Neural cell (in vitro differentiated cells): Measurements from ENCODE around the gene BNC1. TPM values are rescaled to one million over a fixed set of nuclear protein-coding genes. Genes with fewer than 3 reads are reported as not detected.
"Not testable (repeated sequence)": the region's sequence is repeated elsewhere in the genome, so short reads cannot be mapped to it uniquely, and the experiment has no call there.

Source experiments
- H2AFZ ChIP-seq: fragments of 200-600, 300-800 bp; sonication (generic), shearing (Covaris generic); 2 replicates; pipeline ENCODE4 v1.6.0; 2014; ENCODE audit warnings: low read depth, mild to moderate bottlenecking, antibody characterized with exemption, low read length, moderate library complexity
- H3F3A ChIP-seq: fragments of 200-600 bp; shearing (Covaris generic); 2 replicates; pipeline ENCODE4 v1.6.1; 2016; ENCODE audit warnings: mild to moderate bottlenecking, moderate library complexity, mixed read lengths, antibody characterized with exemption, low read length; ENCODE audit not compliant: insufficient read depth, poor library complexity, severe bottlenecking
- H3K27ac ChIP-seq: fragments of 200-600, 300-800 bp; sonication (generic), shearing (Covaris generic); 2 replicates; pipeline ENCODE4 v1.5.1; 2014; ENCODE audit warnings: mild to moderate bottlenecking, low read length, moderate library complexity
- H3K27me3 ChIP-seq: fragments of 300-800, 200-600 bp; sonication (generic), shearing (Covaris generic); 2 replicates; pipeline ENCODE4 v1.6.0; 2014; ENCODE audit warnings: mild to moderate bottlenecking, low read depth, low read length, moderate library complexity; ENCODE audit not compliant: insufficient read depth
- H3K36me3 ChIP-seq: fragments of 300-800, 200-600 bp; sonication (generic), shearing (Covaris generic); 2 replicates; pipeline ENCODE4 v1.5.1; 2014; ENCODE audit warnings: mild to moderate bottlenecking, antibody characterized with exemption, low read length, moderate library complexity; ENCODE audit not compliant: insufficient read depth
- H3K4me2 ChIP-seq: fragments of 300-800, 200-600 bp; sonication (generic), shearing (Covaris generic); 2 replicates; pipeline ENCODE4 v1.6.0; 2014; ENCODE audit warnings: mild to moderate bottlenecking, low read length
- H3K4me3 ChIP-seq: fragments of 300-800, 200-600 bp; sonication (generic), shearing (Covaris generic); 2 replicates; pipeline ENCODE4 v1.5.1; 2014; ENCODE audit warnings: mild to moderate bottlenecking, low read length, moderate library complexity
- H3K79me2 ChIP-seq: fragments of 200-600 bp; shearing (Covaris generic); replicated peaks from 2 replicates; pipeline ENCODE4 v1.6.0; 2014; ENCODE audit warnings: mild to moderate bottlenecking, low read length, moderate library complexity; ENCODE audit not compliant: insufficient read depth
- H3K9ac ChIP-seq: fragments of 300-800, 200-600 bp; sonication (generic), shearing (Covaris generic); 2 replicates; pipeline ENCODE4 v1.6.1; 2016; ENCODE audit warnings: mild to moderate bottlenecking, low read length, mixed read lengths
- H3K9me2 ChIP-seq: fragments of 200-600 bp; shearing (Covaris generic); 2 replicates; pipeline ENCODE4 v1.6.1; 2016; ENCODE audit warnings: mild to moderate bottlenecking, low read length, mixed read lengths; ENCODE audit not compliant: insufficient read depth
- H3K9me3 ChIP-seq: fragments of 200-600, 300-800 bp; sonication (generic), shearing (Covaris generic); 2 replicates; pipeline ENCODE4 v1.6.1; 2016; ENCODE audit warnings: mild to moderate bottlenecking, mixed run types, low read length, moderate library complexity, mixed read lengths
- H4K20me1 ChIP-seq: fragments of 200-600 bp; shearing (Covaris generic); 2 replicates; pipeline ENCODE4 v1.6.1; 2016; ENCODE audit warnings: mild to moderate bottlenecking, mixed run types; ENCODE audit not compliant: insufficient read depth
- CTCF ChIP-seq: fragments of 450-650 bp; IDR thresholded peaks from 2 replicates; pipeline ENCODE4 v1.5.1; 2014; ENCODE audit warnings: antibody characterized with exemption, mild to moderate bottlenecking, moderate library complexity; ENCODE audit not compliant: poor library complexity, severe bottlenecking
- EP300 ChIP-seq: fragments of 450-650 bp; conservative IDR thresholded peaks from 2 replicates; pipeline ENCODE4 v1.6.1; 2014; ENCODE audit warnings: antibody characterized with exemption, mild to moderate bottlenecking, moderate library complexity; ENCODE audit not compliant: poor library complexity, severe bottlenecking
- EZH2 ChIP-seq: fragments of 200-600, 300-800 bp; shearing (Covaris generic), sonication (generic); IDR thresholded peaks from 2 replicates; pipeline ENCODE4 v1.6.1; 2014; ENCODE audit warnings: antibody characterized with exemption, low read length, borderline replicate concordance, mild to moderate bottlenecking; ENCODE audit not compliant: insufficient read depth, poor library complexity, severe bottlenecking
- MXI1 ChIP-seq: fragments of 450-650 bp; conservative IDR thresholded peaks from 2 replicates; pipeline ENCODE4 v1.6.1; 2014; ENCODE audit warnings: antibody characterized with exemption, mild to moderate bottlenecking; ENCODE audit not compliant: poor library complexity, severe bottlenecking
- POLR2AphosphoS5 ChIP-seq: IDR thresholded peaks from 2 replicates; pipeline ENCODE4 v1.6.1; 2012
- RAD21 ChIP-seq: fragments of 450-650 bp; conservative IDR thresholded peaks from 2 replicates; pipeline ENCODE4 v1.6.1; 2014; ENCODE audit warnings: antibody characterized with exemption, mild to moderate bottlenecking, moderate library complexity
- SMC3 ChIP-seq: fragments of 450-650 bp; conservative IDR thresholded peaks from 2 replicates; pipeline ENCODE4 v1.6.1; 2014; ENCODE audit warnings: antibody characterized with exemption, mild to moderate bottlenecking, moderate library complexity; ENCODE audit not compliant: poor library complexity
- TAF1 ChIP-seq: IDR thresholded peaks from 2 replicates; pipeline ENCODE4 v1.6.1; 2012; ENCODE audit warnings: low read depth
- polyA plus RNA-seq: library from polyadenylated mRNA; depleted of rRNA; stranded (reverse); fragments of >200 nt; gene quantifications from 2 replicates; pipeline ENCODE4 v1.2.3, GENCODE V29; 2014
- TF ChIP-seq, protein P1 (sequence below): IDR thresholded peaks from 2 replicates; pipeline ENCODE4 v1.6.1; 2012; ENCODE audit warnings: borderline replicate concordance

The BNC1 gene
- polyA plus RNA-seq, 1 donor from 2014 or later = not detected

- TF ChIP-seq EP300 = no peak
- no peak for TF ChIP-seq EZH2
- no peak for TF ChIP-seq SMC3
Measured at GRCh38 chr15:83243634-83244033, 40.8 kb downstream of the BNC1 start (continued).

DNA sequence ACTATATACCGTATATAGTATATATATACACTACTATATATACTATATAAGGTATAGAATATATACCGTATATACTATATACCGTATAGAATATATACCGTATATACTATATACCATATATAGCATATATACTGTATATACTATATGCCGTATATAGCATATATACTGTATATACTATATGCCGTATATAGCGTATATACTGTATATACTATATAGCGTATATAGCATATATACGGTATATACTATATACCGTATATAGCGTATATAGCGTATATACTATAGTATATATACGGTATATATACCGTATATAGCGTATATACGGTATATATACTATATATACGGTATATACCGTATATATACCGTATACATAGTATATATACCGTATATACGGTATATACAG lies 54.2 kb downstream of the BNC1 start:
- no peaks in the 10 kb centered on the region for H3F3A ChIP-seq
- H3K36me3 ChIP-seq = no peaks in the 10 kb centered on the region
- no peaks in the 10 kb centered on the region for H4K20me1 ChIP-seq
- no peaks in the 10 kb centered on the region for H3K79me2 ChIP-seq
- TF ChIP-seq SMC3 = no peak
- no peak for TF ChIP-seq TAF1
- TF ChIP-seq RAD21 = no peak
- TF ChIP-seq EZH2 = no peak
- no peak overlapping the region for H3K27ac ChIP-seq
- no peak overlapping the region for H3K4me2 ChIP-seq
- H3K9me2 ChIP-seq = no peaks in the 10 kb centered on the region
- no peak overlapping the region for H3K4me3 ChIP-seq
- peaks cover 3% of the 10 kb centered on the region for H3K9me3 ChIP-seq
- H2AFZ ChIP-seq = no peak overlapping the region
- H3K9ac ChIP-seq = no peak overlapping the region
- no peaks in the 10 kb centered on the region for H3K27me3 ChIP-seq

GRCh38 chr15:83225449-83225848 lies 59.0 kb downstream of the BNC1 start:
- H3K9me3 ChIP-seq = no peaks in the 10 kb centered on the region
- H3K9ac ChIP-seq = no peak overlapping the region
- H3K27me3 ChIP-seq = no peaks in the 10 kb centered on the region
- H3K4me3 ChIP-seq = no peak overlapping the region
- no peak overlapping the region for H2AFZ ChIP-seq
- TF ChIP-seq EZH2 (no peak), POLR2AphosphoS5 (no peak), MXI1 (no peak), TAF1 (no peak), SMC3 (no peak), RAD21 (no peak), CTCF (no peak), EP300 (no peak)
- TF ChIP-seq, protein P1, sequence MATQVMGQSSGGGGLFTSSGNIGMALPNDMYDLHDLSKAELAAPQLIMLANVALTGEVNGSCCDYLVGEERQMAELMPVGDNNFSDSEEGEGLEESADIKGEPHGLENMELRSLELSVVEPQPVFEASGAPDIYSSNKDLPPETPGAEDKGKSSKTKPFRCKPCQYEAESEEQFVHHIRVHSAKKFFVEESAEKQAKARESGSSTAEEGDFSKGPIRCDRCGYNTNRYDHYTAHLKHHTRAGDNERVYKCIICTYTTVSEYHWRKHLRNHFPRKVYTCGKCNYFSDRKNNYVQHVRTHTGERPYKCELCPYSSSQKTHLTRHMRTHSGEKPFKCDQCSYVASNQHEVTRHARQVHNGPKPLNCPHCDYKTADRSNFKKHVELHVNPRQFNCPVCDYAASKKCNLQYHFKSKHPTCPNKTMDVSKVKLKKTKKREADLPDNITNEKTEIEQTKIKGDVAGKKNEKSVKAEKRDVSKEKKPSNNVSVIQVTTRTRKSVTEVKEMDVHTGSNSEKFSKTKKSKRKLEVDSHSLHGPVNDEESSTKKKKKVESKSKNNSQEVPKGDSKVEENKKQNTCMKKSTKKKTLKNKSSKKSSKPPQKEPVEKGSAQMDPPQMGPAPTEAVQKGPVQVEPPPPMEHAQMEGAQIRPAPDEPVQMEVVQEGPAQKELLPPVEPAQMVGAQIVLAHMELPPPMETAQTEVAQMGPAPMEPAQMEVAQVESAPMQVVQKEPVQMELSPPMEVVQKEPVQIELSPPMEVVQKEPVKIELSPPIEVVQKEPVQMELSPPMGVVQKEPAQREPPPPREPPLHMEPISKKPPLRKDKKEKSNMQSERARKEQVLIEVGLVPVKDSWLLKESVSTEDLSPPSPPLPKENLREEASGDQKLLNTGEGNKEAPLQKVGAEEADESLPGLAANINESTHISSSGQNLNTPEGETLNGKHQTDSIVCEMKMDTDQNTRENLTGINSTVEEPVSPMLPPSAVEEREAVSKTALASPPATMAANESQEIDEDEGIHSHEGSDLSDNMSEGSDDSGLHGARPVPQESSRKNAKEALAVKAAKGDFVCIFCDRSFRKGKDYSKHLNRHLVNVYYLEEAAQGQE = no peak
- H3K4me2 ChIP-seq = no peak overlapping the region
- H4K20me1 ChIP-seq = no peaks in the 10 kb centered on the region
- H3K79me2 ChIP-seq = no peaks in the 10 kb centered on the region
- no peak overlapping the region for H3K27ac ChIP-seq
- no peaks in the 10 kb centered on the region for H3K9me2 ChIP-seq
- H3F3A ChIP-seq = no peaks in the 10 kb centered on the region
- no peaks in the 10 kb centered on the region for H3K36me3 ChIP-seq

DNA sequence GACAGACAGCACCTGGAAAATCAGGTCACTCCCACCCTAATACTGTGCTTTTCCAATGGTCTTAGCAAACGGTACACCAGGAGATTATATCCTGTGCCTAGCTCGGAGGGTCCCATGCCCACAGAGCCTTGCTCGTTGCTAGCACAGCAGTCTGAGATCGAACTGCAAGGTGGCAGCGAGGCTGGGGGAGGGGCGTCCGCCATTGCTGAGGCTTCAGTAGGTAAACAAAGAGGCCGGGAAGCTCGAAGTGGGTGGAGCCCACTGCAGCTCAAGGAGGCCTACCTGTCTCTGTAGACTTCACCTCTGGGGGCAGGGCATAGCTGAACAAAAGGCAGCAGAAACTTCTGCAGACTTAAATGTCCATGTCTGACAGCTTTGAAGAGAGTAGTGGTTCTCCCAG lies 62.7 kb downstream of the BNC1 start:
- not testable (repeated sequence) for H3K27me3 ChIP-seq

More for the DNA sequence above, 62.7 kb downstream of the BNC1 start:
- not testable (repeated sequence) for H3K36me3 ChIP-seq, H3K4me3 ChIP-seq, H3K27ac ChIP-seq, H3F3A ChIP-seq, H3K9ac ChIP-seq, H3K9me2 ChIP-seq, H3K9me3 ChIP-seq, H2AFZ ChIP-seq, H3K79me2 ChIP-seq, H3K4me2 ChIP-seq, H4K20me1 ChIP-seq
